Trophoblast cell (in vitro differentiated cells and primary cell): Measurements from ENCODE around the gene CDHR5.

Experiments
- DNase-seq, 2 donors: peaks; one replicate each; pipeline ENCODE4 v3.0.0-alpha.2; 2016
- H2AFZ ChIP-seq: 2 replicates; pipeline ENCODE4 v1.6.1; 2013; ENCODE audit warnings: low read length, moderate library complexity, mild to moderate bottlenecking; ENCODE audit not compliant: insufficient read depth, poor library complexity
- H2AK5ac ChIP-seq: 2 replicates; pipeline ENCODE4 v1.6.1; 2013; ENCODE audit warnings: mild to moderate bottlenecking, low read length
- H2BK120ac ChIP-seq: 2 replicates; pipeline ENCODE4 v1.6.1; 2013; ENCODE audit warnings: low read length, mild to moderate bottlenecking, moderate library complexity; ENCODE audit not compliant: insufficient read depth, poor library complexity
- H2BK12ac ChIP-seq: 2 replicates; pipeline ENCODE4 v1.6.1; 2013; ENCODE audit warnings: mild to moderate bottlenecking, low read length, moderate library complexity
- H2BK5ac ChIP-seq: 2 replicates; pipeline ENCODE4 v1.6.1; 2013; ENCODE audit warnings: low read length, low read depth, moderate library complexity, mild to moderate bottlenecking; ENCODE audit not compliant: poor library complexity
- H3K14ac ChIP-seq: 2 replicates; pipeline ENCODE4 v1.6.1; 2013; ENCODE audit warnings: mild to moderate bottlenecking, low read length
- H3K18ac ChIP-seq: 2 replicates; pipeline ENCODE4 v1.6.1; 2013; ENCODE audit warnings: mild to moderate bottlenecking, low read length
- H3K23ac ChIP-seq: 2 replicates; pipeline ENCODE4 v1.6.1; 2013; ENCODE audit warnings: low read length
- H3K27ac ChIP-seq: 2 replicates; pipeline ENCODE4 v1.5.1; 2013; ENCODE audit warnings: low read depth, mild to moderate bottlenecking, inconsistent platforms, low read length, moderate library complexity
- H3K27me3 ChIP-seq: 2 replicates; pipeline ENCODE4 v1.6.1; 2013; ENCODE audit warnings: inconsistent platforms, mild to moderate bottlenecking, low read length, moderate library complexity; ENCODE audit not compliant: insufficient read depth
- H3K36me3 ChIP-seq, 2 experiments: 1 replicate in 1 of 2; 2 replicates in 1 of 2; pipeline ENCODE4 v1.6.1; 2013; ENCODE audit warnings: low read length in 2 of 2, mild to moderate bottlenecking in 2 of 2, moderate library complexity in 1 of 2; ENCODE audit not compliant: insufficient read depth in 2 of 2, control insufficient read depth in 1 of 2
- H3K4ac ChIP-seq: 2 replicates; pipeline ENCODE4 v1.6.1; 2013; ENCODE audit warnings: low read depth, mild to moderate bottlenecking, low read length, moderate library complexity
- H3K4me1 ChIP-seq, 2 experiments: 1 replicate in 1 of 2; 2 replicates in 1 of 2; pipeline ENCODE4 v1.6.1; 2013; ENCODE audit warnings: low read length in 2 of 2, mild to moderate bottlenecking in 2 of 2, moderate library complexity in 1 of 2; ENCODE audit not compliant: insufficient read depth in 2 of 2, control insufficient read depth in 1 of 2
- H3K4me2 ChIP-seq: 2 replicates; pipeline ENCODE4 v1.6.1; 2013; ENCODE audit warnings: inconsistent platforms, mild to moderate bottlenecking, low read length, moderate library complexity
- H3K4me3 ChIP-seq: 2 replicates; pipeline ENCODE4 v1.5.1; 2013; ENCODE audit warnings: mild to moderate bottlenecking, low read depth, low read length, inconsistent platforms
- H3K79me1 ChIP-seq: one replicate; pipeline ENCODE4 v1.6.1; 2013; ENCODE audit warnings: low read length
- H3K79me2 ChIP-seq: 2 replicates; pipeline ENCODE4 v1.6.1; 2013; ENCODE audit warnings: low read length, mild to moderate bottlenecking; ENCODE audit not compliant: control insufficient read depth, insufficient read depth, poor library complexity
- H3K9ac ChIP-seq: 2 replicates; pipeline ENCODE4 v1.6.1; 2013; ENCODE audit warnings: mild to moderate bottlenecking, low read length
- H3K9me3 ChIP-seq: 2 replicates; pipeline ENCODE4 v1.6.1; 2013; ENCODE audit warnings: low read depth, mild to moderate bottlenecking, control low read depth, inconsistent platforms, low read length; ENCODE audit not compliant: insufficient read depth
- H4K12ac ChIP-seq: 2 replicates; pipeline ENCODE4 v1.6.1; 2013; ENCODE audit warnings: low read depth, mild to moderate bottlenecking, low read length, moderate library complexity
- H4K8ac ChIP-seq: 2 replicates; pipeline ENCODE4 v1.6.1; 2013; ENCODE audit warnings: low read depth, mild to moderate bottlenecking, low read length, moderate library complexity
- H4K91ac ChIP-seq: one replicate; pipeline ENCODE4 v1.6.1; 2013; ENCODE audit warnings: low read depth, mild to moderate bottlenecking, low read length, moderate library complexity
- WGBS: extraction: QIAGEN DNeasy Blood & Tissue Kit; methylation state at CpG from one replicate; pipeline ENCODE4 v1.1.7; 2013; ENCODE audit warnings: missing lambda C conversion rate; ENCODE audit not compliant: insufficient read length, insufficient coverage; ENCODE audit errors: extremely low coverage; 5-methylcytosine and 5-hydroxymethylcytosine counted together

CDHR5 gene

DNA sequence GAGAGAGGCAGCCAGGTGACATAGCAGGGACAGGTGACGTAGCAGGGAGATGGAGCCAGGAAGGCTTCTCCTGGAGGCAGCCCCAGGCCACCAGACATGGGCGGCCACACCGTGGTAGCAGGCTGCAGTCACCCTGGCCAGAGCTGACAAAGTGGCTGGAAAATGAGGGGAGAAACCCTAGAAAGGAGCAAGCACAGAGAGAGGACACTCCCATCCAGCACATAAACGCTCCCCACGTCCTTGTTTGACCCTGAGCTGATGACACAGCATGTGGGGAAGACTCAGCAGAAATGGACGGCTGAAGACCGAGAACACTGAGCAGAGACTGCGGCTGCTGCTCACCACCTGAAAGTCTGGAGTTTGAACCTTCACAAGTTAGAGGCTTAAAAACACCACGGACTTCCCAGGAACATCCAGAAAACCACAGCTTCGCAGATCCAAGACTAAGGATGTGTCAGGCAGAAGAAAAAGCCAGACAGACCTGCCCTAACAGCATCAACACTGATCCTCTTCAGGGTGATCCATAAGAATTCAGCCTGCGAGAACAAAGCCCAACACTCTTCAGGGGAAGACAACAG, 41.0 kb upstream of the CDHR5 start:
- no peaks in the 10 kb centered on the region for H3K27me3 ChIP-seq
- no peak for DNase-seq
- H4K12ac ChIP-seq: no peak overlapping the region
- H3K4ac ChIP-seq: no peak overlapping the region
- H3K18ac ChIP-seq: no peak overlapping the region
- H2AFZ ChIP-seq: no peak overlapping the region
- no peak overlapping the region for H2AK5ac ChIP-seq
- H2BK120ac ChIP-seq: no peak overlapping the region
- H2BK12ac ChIP-seq: no peak overlapping the region
- no peak overlapping the region for H4K8ac ChIP-seq
- no peak overlapping the region for H3K4me3 ChIP-seq
- no peak overlapping the region for H2BK5ac ChIP-seq
- H3K14ac ChIP-seq: no peak overlapping the region
- no peak overlapping the region for H3K23ac ChIP-seq
- peaks cover 34 to 38% of the 10 kb centered on the region in 2 experiments for H3K36me3 ChIP-seq
- no peak overlapping the region for H3K4me2 ChIP-seq
- no peak overlapping the region for H3K27ac ChIP-seq
- H3K79me2 ChIP-seq: no peaks in the 10 kb centered on the region
- H3K4me1 ChIP-seq: no peaks in the 10 kb centered on the region
- H3K9ac ChIP-seq: no peak overlapping the region
- WGBS: no CpG with 5 or more reads among the region's 11 CpGs
- H3K9me3 ChIP-seq: peaks cover 4% of the 10 kb centered on the region
- H3K79me1 ChIP-seq: no peaks in the 10 kb centered on the region
- H4K91ac ChIP-seq: no peak overlapping the region

DNA sequence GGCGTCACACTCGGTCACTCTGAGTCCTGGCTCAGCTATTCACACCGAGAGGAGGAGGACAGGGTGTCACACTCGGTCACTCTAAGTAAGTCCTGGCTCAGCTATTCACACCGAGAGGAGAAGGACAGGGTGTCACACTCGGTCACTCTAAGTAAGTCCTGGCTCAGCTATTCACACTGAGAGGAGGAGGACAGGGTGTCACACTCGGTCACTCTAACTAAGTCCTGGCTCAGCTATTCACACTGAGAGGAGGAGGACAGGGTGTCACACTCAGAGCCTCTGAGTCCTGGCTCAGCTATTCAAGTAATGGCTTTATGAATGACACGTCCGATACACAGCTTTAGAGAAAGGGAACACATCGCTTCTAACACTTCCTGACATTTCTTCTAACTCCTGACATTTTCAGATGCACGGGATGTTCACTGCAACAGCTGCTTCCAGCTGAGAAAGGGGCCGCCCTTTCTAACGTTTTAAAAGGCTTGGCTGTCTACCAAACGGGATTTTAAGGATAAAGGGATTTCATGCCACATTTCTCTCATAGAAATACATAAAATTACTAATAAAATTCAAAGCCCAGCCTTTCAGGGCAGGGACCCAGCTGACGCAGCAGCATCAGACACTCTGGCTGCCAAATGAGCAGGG, 40.4 kb upstream of the CDHR5 start:
- H3K18ac ChIP-seq: no peak overlapping the region
- H3K14ac ChIP-seq: no peak overlapping the region

DNA sequence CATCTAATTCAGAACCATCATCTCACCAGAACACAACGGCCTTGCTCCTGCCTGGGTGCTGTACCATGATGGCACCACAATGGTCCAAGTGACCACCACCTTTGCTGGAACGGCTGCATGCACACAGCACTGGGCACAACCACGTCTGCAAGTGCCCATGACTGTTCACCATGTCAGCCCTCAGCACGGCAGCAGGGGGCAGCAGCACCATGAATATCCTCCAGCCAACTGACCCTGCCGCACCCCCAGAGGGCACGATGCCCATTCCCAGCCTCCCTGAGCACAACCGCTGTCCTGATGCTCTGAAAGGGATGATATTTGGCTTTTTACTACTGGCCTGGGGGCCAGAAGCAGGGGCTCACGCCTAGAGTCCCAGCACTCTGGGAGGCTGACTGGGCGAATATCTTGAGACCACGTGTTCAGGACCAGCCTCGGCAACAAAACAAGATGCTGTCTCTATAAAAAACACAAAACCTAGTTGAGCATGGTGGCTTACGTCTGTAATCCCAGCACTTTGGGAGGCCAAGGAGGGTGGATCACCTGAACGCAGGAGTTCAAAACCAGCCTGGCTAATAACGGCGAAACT, 38.0 kb upstream of the CDHR5 start:
- Histone ChIP-seq H3K4me1 (no peaks in the 10 kb centered on the region), H2BK12ac (no peak overlapping the region), H2BK5ac (no peak overlapping the region), H3K4me2 (no peak overlapping the region), H3K14ac (no peak overlapping the region), H2BK120ac (no peak overlapping the region), H2AFZ (no peak overlapping the region), H3K18ac (no peak overlapping the region), H3K4ac (no peak overlapping the region), H3K23ac (no peak overlapping the region), H3K4me3 (no peak overlapping the region), H4K8ac (no peak overlapping the region), H3K79me2 (no peaks in the 10 kb centered on the region), H2AK5ac (no peak overlapping the region), H3K9ac (no peak overlapping the region), H3K79me1 (no peaks in the 10 kb centered on the region), H3K36me3 (peaks cover 47 to 54% of the 10 kb centered on the region in 2 experiments), H3K27me3 (no peaks in the 10 kb centered on the region), H3K27ac (no peak overlapping the region), H3K9me3 (peaks cover 4% of the 10 kb centered on the region), H4K12ac (no peak overlapping the region), H4K91ac (no peak overlapping the region)
- DNase-seq: peak; percentile 48 to 73
- no CpG with 5 or more reads among the region's 15 CpGs for WGBS

More for the DNA sequence above, 40.4 kb upstream of the CDHR5 start:
- no peaks in the 10 kb centered on the region for H3K79me2 ChIP-seq
- no peak for DNase-seq
- no CpG with 5 or more reads among the region's 15 CpGs for WGBS
- peaks cover 38 to 44% of the 10 kb centered on the region in 2 experiments for H3K36me3 ChIP-seq
- no peaks in the 10 kb centered on the region for H3K4me1 ChIP-seq
- H3K4ac ChIP-seq: no peak overlapping the region
- no peak overlapping the region for H4K12ac ChIP-seq
- H4K8ac ChIP-seq: no peak overlapping the region
- H2BK120ac ChIP-seq: no peak overlapping the region
- no peak overlapping the region for H3K27ac ChIP-seq
- no peaks in the 10 kb centered on the region for H3K79me1 ChIP-seq
- H2BK12ac ChIP-seq: no peak overlapping the region
- H4K91ac ChIP-seq: no peak overlapping the region
- H2AK5ac ChIP-seq: no peak overlapping the region
- H3K27me3 ChIP-seq: no peaks in the 10 kb centered on the region
- H2BK5ac ChIP-seq: no peak overlapping the region
- no peak overlapping the region for H3K23ac ChIP-seq
- peaks cover 4% of the 10 kb centered on the region for H3K9me3 ChIP-seq
- H3K9ac ChIP-seq: no peak overlapping the region
- H2AFZ ChIP-seq: no peak overlapping the region
- H3K4me3 ChIP-seq: no peak overlapping the region
- H3K4me2 ChIP-seq: no peak overlapping the region

DNA sequence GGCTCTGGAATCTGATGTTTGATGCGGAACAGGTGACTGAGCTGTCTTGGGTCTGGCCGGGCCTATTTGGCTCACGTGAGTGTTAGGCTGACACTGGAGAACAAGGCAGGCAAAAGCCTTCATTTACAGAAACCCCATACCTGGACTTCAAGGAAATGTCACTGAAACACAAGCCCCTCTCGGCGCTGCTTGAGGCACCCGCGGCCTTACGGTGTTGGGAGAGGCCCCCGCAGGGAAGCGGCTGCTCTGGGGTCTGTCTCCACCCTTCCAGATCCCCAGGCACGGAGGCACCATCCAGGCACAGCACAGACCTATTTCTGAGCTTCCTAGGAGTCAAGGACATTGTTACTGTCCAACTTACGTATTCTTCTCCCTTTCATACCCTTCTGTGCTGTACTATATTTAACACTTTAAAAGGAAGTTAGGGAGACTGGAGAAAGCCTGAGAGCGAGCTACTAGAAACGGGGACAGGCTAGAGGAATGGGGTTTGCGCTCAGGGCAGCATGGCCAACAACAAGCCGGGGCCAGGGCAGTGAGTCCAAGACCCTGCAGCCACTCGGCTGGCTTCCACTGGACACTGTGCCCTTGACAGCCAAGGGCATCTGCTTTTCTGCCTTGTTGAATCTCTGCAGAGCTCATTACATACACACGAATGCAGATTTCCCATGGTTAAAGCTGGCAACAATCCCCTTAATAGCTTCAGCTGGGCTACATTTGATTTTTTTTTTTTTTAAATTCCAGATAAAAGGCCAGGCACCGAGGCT, 36.1 kb upstream of the CDHR5 start:
- Histone ChIP-seq H2AFZ (no peak overlapping the region), H3K4me3 (no peak overlapping the region), H4K8ac (no peak overlapping the region), H2BK12ac (no peak overlapping the region), H3K79me1 (no peaks in the 10 kb centered on the region), H3K4ac (no peak overlapping the region), H3K9me3 (peaks cover 4% of the 10 kb centered on the region), H2AK5ac (no peak overlapping the region), H3K27ac (no peak overlapping the region), H2BK120ac (no peak overlapping the region), H3K23ac (no peak overlapping the region), H4K12ac (no peak overlapping the region), H3K9ac (no peak overlapping the region), H3K4me1 (no peaks in the 10 kb centered on the region), H3K36me3 (peaks cover 48 to 49% of the 10 kb centered on the region in 2 experiments), H3K79me2 (no peaks in the 10 kb centered on the region), H3K4me2 (no peak overlapping the region), H3K14ac (no peak overlapping the region), H2BK5ac (no peak overlapping the region), H3K18ac (no peak overlapping the region), H4K91ac (no peak overlapping the region), H3K27me3 (no peaks in the 10 kb centered on the region)
- DNase-seq: no peak
- no CpG with 5 or more reads among the region's 19 CpGs for WGBS
